Measurements from ENCODE around the gene USP31.

The USP31 gene

DNA sequence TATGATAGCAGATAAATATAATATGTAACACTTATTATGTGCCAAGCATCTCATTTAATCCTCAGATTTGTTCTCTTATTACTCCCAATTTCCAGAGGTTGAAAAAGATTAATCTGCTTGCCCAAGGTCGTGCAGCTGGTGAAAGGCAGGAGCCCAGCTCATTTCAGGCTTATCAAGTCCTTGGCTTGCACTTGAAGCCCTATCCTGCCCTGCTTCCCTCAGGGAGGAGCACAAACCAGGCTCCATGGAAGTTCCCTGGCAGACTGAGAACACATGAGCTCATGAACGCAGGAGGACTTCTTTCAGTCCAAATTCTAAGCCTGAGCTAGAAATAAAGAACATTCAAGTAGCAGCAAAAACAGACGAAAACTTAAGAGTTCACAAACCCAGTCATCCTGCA is 74.8 kb downstream of the USP31 start:
- no peak for TF ChIP-seq JUND (IDR thresholded peaks at IDR 0.05; ENCODE audit: low read depth)
- in situ Hi-C loops (cut with HindIII; ENCODE audit: low pct_unique_long_range_greater_than_20kb, low sequenced_read_pairs), result no loop called here
- DNase-seq (ENCODE audit: low read depth in 1 of 2, low spot score in 1 of 2), result no peak

DNA sequence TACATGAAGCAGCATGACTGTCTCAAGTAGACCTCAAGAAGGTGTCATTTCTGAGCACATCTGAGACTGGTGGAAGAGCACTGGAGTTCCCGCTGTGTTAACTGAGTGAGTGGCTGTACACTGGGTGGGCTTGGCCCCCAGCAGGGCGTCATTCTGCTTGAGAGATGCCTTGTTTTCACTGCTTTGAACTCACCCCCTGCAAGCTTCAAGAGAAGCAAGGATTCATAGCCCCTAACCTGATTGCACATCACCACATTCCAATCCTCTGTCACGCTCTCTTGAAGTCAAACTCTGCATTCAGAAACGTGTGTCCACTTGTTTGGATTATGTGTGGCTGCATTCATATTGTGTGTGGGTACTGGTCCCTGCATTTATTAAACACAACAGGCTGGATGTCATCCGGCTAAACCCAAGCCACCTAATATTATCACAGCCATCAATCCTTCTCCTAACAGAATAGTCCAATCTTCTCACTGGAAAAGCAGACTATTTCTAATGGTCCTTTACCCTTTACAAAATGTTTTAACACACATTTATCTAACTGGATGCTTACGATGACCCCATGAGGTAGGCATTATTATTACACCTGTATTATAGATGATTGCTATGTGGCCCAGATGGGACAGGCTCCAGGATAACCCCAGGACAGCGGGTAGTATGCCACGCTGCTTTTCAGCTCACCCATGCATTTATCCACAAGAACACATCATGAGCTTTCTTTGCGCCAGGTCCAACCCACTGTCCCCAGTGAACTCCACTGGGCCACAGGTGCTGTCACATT is 76.3 kb downstream of the USP31 start:
- no peak for DNase-seq (ENCODE audit: low read depth in 1 of 2, low spot score in 1 of 2)
- no peak for TF ChIP-seq JUND (IDR thresholded peaks at IDR 0.05; ENCODE audit: low read depth)
- in situ Hi-C loops (cut with HindIII; ENCODE audit: low pct_unique_long_range_greater_than_20kb, low sequenced_read_pairs), result no loop called here

DNA sequence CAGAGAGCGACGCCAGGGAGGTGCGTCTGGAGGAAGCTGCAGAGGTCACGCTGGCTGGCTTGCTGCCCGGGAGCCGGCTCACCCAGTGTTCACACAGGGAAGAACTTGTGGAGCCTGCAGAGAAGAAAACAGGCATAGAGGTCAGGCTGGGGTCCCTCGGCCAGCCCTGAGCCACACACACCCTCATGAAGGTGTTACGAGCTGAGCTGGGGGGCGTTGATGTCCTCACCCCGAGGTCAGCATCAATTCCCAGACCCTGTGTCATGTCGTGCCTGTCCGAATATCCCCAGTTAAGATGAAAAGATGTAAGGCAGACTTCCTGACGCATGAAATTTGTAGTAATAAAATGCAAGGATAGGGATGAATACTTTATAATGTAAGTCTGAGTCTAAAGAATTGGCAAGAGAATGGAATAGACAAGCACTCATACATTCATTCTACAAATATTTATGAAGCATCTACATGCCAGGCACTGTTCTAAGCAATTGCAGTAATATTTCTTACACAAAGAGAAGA is 77.1 kb downstream of the USP31 start:
- in situ Hi-C loops (cut with HindIII; ENCODE audit: low pct_unique_long_range_greater_than_20kb, low sequenced_read_pairs), result no loop called here
- no peak for DNase-seq (ENCODE audit: low read depth in 1 of 2, low spot score in 1 of 2)
- TF ChIP-seq JUND (IDR thresholded peaks at IDR 0.05; ENCODE audit: low read depth), result no peak

DNA sequence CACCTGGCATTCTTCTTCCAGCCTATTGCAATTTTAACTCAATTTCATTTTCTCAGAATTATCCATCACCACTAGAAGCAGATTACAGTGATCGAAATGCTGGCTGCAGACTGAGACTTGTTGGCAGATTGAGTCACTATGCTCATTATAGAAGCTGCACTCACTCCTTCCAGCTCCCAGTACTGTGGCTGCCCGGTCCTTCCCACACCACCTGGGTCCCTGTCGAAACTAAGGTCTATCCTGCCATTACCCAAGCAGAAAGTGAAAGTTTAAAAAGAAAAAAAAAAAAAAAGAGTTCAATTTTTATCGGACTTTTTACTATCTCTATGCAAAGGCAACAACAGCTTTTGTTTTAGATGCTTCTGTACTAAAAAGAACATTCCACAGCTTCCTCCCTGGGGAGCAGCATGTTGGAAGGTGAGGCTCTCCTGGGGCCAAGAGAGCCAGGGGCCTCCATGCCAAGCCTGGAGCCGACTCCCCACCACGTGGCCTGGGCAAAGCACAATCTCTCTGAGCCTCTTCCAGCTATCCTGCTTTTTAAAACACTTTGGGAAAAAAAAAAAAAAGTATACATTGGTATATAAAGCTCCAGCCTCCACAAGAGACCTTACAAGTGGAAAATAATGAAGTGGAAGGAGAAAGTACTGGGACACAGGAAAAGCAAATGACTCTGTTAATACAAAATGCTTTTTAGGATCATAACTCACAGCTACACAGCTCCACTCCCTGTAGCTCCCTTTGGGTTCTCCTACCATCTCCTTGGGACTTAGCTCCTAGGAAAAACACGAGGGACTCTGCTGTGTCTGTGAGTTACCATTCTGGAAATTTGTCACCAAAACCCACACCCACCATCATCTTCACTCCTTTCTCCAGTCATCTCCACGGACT is 77.8 kb downstream of the USP31 start:
- TF ChIP-seq JUND (IDR thresholded peaks at IDR 0.05; ENCODE audit: low read depth), result no peak
- DNase-seq (ENCODE audit: low read depth in 1 of 2, low spot score in 1 of 2), result no peak
- in situ Hi-C loops (cut with HindIII; ENCODE audit: low pct_unique_long_range_greater_than_20kb, low sequenced_read_pairs), result no loop called here

DNA sequence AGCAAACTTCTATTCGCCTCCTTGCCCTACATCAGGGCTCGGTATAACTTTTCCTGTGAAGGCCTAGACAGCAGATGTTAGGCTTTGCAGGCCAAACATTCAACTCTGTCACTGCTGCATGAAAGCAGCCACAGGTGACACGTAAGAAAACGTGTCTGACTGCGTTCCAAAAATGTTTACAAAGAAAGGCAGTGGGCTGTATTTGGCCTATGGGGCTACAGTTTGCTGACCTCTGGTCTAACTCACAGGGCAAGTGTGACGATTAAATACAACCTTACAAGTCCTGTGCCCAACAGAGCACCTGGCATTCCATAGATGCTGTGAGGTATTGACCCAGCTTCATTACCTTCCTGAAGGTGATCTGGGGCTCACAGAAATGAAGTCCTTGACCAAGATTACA is 79.4 kb downstream of the USP31 start:
- DNase-seq (ENCODE audit: low read depth in 1 of 2, low spot score in 1 of 2), result no peak
- in situ Hi-C loops (cut with HindIII; ENCODE audit: low pct_unique_long_range_greater_than_20kb, low sequenced_read_pairs), result no loop called here

DNA sequence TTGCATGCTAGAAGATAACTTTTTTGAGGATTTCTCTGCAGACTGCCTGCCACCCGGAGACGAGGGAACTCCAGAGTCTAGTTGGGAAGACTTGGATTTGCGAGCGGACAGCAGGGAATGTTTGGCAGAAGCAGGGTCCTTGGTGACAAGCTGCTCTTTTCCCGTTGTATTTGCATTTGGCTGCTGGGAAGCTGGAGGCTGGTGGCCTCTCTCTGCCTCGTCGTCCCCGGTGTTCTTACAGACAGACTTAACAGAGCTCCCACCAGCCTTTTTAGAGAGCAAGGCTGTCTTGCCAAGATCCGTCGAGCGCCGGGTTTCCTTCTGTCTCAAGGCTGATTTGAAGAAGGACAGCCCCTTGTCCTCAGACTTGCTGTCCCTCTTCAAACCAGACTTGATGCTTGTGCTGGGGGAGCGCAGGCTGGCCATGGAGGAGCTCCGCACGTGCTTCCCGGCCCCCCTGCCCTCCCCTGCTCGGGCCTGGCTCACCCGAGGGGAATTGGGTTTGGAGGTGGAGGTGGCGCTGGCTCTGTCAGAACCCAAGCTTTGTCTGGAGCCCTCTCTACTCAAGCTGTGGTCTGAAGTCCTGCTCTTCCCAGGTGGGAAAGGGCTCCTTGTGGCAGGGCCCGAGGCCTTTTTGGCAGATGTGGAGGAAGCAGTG is 81.0 kb downstream of the USP31 start:
- no peak for TF ChIP-seq JUND (IDR thresholded peaks at IDR 0.05; ENCODE audit: low read depth)
- in situ Hi-C loops (cut with HindIII; ENCODE audit: low pct_unique_long_range_greater_than_20kb, low sequenced_read_pairs), result no loop called here
- no peak for DNase-seq (ENCODE audit: low read depth in 1 of 2, low spot score in 1 of 2)

More for the DNA sequence above, 79.4 kb downstream of the USP31 start:
- no peak for TF ChIP-seq JUND (IDR thresholded peaks at IDR 0.05; ENCODE audit: low read depth)

DNA sequence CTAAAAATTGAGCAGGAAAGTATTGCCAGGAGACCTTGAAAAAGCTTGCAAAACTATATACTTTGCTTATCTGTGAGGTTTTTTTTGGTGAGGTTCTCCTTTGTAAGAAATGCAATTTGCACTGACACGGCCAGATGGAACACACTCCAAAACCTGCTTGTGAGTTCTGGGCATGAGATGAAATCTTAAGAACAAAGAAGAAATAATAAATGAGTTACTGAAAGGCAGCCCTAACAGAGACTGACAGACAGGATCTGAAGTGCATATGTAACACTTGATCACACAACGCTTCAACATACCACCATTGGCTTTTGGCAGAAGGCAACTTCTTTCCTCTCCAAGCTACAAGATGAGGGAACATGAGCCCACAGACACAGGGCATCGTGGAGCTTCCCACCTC is 82.6 kb downstream of the USP31 start:
- TF ChIP-seq JUND (IDR thresholded peaks at IDR 0.05; ENCODE audit: low read depth), result no peak
- in situ Hi-C loops (cut with HindIII; ENCODE audit: low pct_unique_long_range_greater_than_20kb, low sequenced_read_pairs), result no loop called here
- DNase-seq (ENCODE audit: low read depth in 1 of 2, low spot score in 1 of 2), result no peak

DNA sequence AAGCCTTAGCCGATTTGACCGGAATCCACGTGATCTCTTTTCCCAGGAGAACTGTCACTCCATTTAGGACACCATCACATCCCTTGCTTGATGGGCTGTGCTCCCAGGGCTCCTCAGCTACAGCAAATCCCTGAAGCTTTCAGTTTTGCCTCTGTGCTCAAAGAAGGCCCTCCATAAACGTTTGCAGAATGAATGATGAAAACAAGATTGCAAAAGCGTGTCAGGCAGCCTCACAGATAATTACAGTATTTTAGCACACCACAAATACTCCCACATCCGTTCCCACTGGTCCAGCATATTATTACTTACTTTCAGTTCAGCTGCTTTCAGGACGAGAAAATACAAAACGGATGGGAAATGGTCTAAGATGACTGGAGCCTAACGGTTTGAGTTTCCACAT is 84.6 kb downstream of the USP31 start:
- in situ Hi-C loops (cut with HindIII; ENCODE audit: low pct_unique_long_range_greater_than_20kb, low sequenced_read_pairs), result no loop called here
- TF ChIP-seq JUND (IDR thresholded peaks at IDR 0.05; ENCODE audit: low read depth), result no peak
- no peak for DNase-seq (ENCODE audit: low read depth in 1 of 2, low spot score in 1 of 2)

DNA sequence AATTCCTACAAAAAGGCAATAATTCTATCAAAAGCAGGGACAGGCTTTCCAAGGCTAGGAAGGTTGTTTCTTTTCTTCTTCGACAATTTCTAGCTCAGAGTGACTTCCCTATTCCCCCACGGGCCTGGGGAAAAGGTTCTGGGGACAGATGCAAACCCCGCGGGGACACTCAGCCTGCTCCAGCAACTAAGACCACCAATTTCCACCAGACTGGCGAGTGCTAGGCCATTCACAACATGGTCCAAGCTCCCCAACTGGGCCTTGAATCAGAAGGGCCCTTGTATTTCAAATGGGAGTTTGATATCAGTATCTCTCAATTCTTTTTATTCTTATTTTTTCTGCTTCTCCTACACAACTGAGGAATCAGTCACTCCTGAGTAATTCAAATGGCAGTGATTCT is 86.7 kb downstream of the USP31 start:
- in situ Hi-C loops (cut with HindIII; ENCODE audit: low pct_unique_long_range_greater_than_20kb, low sequenced_read_pairs), result no loop called here
- no peak for DNase-seq (ENCODE audit: low read depth in 1 of 2, low spot score in 1 of 2)
- no peak for TF ChIP-seq JUND (IDR thresholded peaks at IDR 0.05; ENCODE audit: low read depth)

DNA sequence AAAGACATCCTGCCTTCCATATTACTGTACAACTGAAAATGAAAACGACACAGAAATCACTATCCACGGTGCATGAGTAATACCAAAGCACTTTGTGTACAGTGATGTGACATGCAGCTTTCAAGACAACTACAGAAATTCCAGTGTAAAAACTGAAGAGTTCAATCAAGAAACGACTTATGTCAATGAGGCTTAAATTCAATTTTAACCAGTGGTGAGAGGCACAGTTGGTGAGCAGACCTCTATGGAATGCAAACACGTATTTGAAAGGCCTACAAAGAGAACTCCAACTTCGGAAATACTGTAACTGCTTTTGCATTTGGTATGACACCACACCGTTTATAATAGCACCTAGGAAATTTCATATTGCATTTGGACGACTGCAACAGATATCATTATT is 87.6 kb downstream of the USP31 start:
- in situ Hi-C loops (cut with HindIII; ENCODE audit: low pct_unique_long_range_greater_than_20kb, low sequenced_read_pairs), result no loop called here
- no peak for TF ChIP-seq JUND (IDR thresholded peaks at IDR 0.05; ENCODE audit: low read depth)
- DNase-seq (ENCODE audit: low read depth in 1 of 2, low spot score in 1 of 2), result no peak

DNA sequence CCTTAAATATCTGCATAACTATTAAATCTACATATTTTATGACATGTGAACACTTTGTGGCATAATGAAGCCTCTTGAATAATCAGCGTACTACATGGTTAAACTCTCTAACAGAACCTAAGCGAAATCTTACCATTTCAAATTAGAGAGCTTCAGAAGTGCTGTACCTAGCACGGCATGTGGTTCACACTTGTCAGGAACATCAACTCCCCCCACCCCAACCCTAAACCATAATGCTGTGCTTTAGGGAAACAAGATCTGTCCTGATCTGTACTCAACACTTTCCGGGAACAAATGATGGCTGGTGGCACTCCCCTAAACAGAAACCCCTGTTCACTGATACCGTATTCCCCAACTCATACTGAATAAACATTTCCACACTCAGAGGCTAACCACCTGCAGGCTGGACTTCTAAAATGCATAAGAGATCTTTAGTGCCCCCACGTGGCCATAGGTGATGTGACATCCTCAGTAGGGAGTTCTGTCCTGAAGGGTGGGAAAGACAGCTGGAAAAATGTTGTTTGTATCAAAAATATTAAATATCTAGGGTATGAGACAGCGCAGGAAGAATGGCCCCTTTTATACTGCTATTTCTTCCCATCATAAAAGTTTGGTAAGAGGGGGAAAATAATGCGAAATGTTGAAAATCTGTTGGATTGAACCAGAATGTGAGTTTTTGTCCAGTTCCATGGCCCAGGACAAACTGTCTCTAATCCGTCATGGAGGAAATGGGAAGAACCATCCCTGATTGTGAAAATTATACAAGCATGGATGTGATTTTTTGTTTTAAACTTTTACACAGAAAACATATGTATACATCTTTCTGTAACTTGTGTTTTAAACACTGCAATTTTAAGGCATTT is 88.6 kb downstream of the USP31 start:
- DNase-seq (ENCODE audit: low read depth in 1 of 2, low spot score in 1 of 2), result peak; percentile 66 to 80
- TF ChIP-seq JUND (IDR thresholded peaks at IDR 0.05; ENCODE audit: low read depth), result no peak
- in situ Hi-C loops (cut with HindIII; ENCODE audit: low pct_unique_long_range_greater_than_20kb, low sequenced_read_pairs), result no loop called here

DNA sequence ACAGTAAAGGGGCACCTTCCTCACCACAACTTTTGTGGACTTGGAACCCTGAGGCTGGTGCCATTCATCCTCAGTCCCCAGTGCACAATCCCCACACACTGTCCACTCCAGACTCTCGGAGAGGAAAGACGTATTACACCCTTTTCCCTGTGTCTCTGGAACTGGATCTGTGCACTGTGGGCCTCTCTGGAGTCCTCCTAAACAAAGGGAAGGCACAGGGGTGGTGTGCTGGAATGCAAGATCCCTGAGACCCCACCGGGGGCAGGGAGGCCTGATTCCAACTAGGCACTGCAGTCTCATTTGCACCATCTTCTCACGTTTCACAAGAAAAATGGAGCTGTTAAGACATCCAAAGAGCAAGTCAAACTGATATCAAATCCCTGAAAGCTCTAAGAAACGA is 89.8 kb downstream of the USP31 start:
- in situ Hi-C loops (cut with HindIII; ENCODE audit: low pct_unique_long_range_greater_than_20kb, low sequenced_read_pairs), result no loop called here
- no peak for TF ChIP-seq JUND (IDR thresholded peaks at IDR 0.05; ENCODE audit: low read depth)
- DNase-seq (ENCODE audit: low read depth in 1 of 2, low spot score in 1 of 2), result no peak

Data from T47D (cell line).